ENCODE results near the gene CPNE9. TPM values are rescaled to one million over a fixed set of nuclear protein-coding genes. Genes with fewer than 3 reads are reported as not detected.

Gene CPNE9
- total RNA-seq, 2 donors from 2014 or later, result 0.32 to 0.54 TPM

DNA sequence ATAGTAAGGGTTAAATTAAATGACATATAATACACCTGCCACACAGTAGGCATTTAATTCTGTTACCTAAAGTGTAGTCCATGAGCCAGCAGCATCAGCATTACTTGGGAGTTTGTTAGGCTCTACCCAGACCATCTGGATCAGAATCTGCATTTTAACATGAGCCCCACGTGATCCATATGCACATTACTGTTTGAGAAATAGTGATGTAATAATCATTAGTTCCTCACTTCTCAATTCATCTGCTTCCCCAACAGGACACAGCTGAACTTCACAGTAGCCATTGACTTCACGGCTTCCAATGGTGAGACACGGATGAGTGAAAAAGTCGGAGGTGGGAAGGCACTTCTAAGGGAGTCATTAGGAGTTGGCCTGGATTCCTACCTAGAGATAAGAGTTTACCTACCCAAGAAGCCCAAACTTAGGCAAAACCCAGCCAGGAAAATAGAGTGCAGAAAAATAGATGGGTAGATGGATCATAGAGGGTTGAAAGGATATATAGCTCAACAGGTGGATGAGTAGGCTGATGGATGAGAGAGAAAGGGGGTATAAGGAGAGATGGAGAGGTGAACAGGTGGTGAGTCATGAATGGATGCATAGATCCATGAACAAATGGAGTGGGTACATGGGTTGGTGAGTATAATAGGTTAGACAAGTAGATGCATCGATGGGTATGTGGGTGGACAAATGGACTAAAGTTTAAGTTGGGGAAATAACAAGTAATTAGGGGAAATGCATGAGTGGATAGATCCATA lies 13.3 kb downstream of the CPNE9 start:
- Mint-ChIP-seq H3K36me3 (ENCODE audit: low read depth) (no peaks in the 10 kb centered on the region), H3K4me3 (no peak overlapping the region), H3K9me3 (no peaks in the 10 kb centered on the region), H3K27me3 (no peaks in the 10 kb centered on the region), H3K27ac (no peak overlapping the region), H3K4me1 (no peaks in the 10 kb centered on the region)
- ATAC-seq (replicated peaks), result no peak

DNA sequence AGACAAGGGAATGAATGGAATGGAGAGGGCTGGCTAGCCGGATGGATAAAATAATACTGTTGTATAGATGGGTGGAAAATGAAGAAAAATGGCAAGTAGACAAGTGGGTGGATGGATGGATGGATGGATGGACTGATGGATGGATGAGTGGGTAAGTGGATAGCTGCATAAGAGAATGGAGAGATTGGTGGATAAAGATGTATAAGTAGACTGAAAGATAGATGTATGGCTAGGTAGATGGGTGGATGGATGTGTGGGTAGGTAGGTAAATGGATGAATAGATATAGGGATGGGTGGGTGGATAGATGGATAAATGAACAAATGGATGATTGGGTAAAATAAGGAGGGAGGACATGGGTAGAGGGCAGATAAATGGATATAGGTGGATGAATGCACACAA lies 13.9 kb downstream of the CPNE9 start:
- Mint-ChIP-seq H3K27ac (no peak overlapping the region), H3K4me1 (no peaks in the 10 kb centered on the region), H3K36me3 (ENCODE audit: low read depth) (no peaks in the 10 kb centered on the region), H3K4me3 (no peak overlapping the region), H3K27me3 (no peaks in the 10 kb centered on the region), H3K9me3 (no peaks in the 10 kb centered on the region)
- ATAC-seq (replicated peaks), result no peak

DNA sequence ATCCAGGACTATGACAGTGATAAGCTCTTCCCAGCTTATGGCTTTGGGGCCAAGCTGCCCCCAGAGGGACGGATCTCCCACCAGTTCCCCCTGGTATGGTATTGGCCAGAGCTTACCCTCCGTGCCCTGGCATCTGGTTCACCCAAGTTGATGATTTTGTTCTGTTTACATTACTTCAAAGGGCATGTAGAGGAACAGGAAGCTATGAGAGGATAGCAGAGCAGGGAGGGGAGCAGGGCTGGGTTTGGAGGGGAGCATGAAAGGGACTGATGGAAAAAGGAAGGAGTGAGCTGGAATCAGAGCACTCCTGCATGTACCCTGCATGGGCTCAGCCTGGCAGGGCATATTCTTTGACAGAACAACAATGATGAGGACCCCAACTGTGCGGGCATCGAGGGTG lies 14.5 kb downstream of the CPNE9 start:
- no peaks in the 10 kb centered on the region for H3K4me1 Mint-ChIP-seq
- ATAC-seq (replicated peaks), result no peak
- H3K27me3 Mint-ChIP-seq, result no peaks in the 10 kb centered on the region
- H3K9me3 Mint-ChIP-seq, result no peaks in the 10 kb centered on the region
- no peaks in the 10 kb centered on the region for H3K36me3 Mint-ChIP-seq (ENCODE audit: low read depth)
- H3K4me3 Mint-ChIP-seq, result no peak overlapping the region
- no peak overlapping the region for H3K27ac Mint-ChIP-seq

DNA sequence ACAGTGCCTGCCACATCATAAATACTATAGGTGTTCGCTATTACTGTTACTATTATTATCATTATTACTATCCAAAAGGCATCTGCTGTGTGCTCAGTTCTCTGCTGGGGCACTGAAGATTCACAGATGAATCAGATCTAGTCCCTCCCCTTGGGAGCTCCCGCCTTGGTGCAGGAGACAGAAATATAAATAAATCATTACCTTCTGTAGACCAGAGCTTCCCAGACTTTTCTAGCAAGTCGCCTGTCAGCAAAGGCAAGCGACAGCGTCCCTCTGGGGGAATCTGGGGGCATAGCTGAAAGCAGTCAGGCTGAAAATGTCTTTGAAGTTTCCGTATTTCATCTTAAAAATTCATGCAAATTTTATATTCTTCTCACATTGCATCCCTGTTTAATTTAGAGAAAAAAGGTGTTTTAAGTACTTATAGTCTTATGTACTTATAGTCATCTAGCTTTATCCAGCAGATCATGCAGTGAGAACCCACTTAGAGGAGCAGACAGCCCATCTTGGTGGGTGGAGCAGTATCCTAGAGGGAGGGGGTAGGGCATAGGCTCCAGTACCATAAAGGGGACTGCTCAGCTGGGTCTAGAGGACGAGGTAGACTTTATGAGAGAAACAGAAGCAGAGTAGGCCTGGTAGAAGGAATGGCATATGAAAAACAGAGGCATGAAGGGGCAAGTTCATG lies 17.5 kb downstream of the CPNE9 start:
- Mint-ChIP-seq H3K9me3 (no peaks in the 10 kb centered on the region), H3K36me3 (ENCODE audit: low read depth) (no peaks in the 10 kb centered on the region), H3K4me1 (no peaks in the 10 kb centered on the region), H3K27ac (no peak overlapping the region), H3K4me3 (no peak overlapping the region), H3K27me3 (no peaks in the 10 kb centered on the region)
- no peak for ATAC-seq (replicated peaks)

DNA sequence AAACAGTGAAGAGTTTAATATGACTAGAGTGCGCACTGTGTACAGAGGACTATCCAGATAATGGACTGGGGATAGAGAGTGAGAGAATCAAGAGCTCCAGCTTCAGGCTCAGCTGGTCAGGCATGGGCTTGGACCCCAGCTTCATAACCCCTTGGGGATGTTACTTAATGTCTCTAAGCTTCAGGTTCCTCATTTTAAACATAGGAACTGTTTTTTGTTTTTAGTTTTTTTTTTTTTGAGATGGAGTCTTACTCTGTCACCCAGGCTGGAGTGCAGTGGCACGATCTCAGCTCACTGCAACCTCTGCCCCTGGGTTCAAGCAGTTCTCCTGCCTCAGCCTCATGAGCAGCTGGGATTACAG lies 18.0 kb downstream of the CPNE9 start:
- H3K9me3 Mint-ChIP-seq, result no peaks in the 10 kb centered on the region
- no peak overlapping the region for H3K4me3 Mint-ChIP-seq
- no peak for ATAC-seq (replicated peaks)
- H3K27ac Mint-ChIP-seq, result no peak overlapping the region
- no peaks in the 10 kb centered on the region for H3K36me3 Mint-ChIP-seq (ENCODE audit: low read depth)
- H3K4me1 Mint-ChIP-seq, result no peaks in the 10 kb centered on the region
- no peaks in the 10 kb centered on the region for H3K27me3 Mint-ChIP-seq

DNA sequence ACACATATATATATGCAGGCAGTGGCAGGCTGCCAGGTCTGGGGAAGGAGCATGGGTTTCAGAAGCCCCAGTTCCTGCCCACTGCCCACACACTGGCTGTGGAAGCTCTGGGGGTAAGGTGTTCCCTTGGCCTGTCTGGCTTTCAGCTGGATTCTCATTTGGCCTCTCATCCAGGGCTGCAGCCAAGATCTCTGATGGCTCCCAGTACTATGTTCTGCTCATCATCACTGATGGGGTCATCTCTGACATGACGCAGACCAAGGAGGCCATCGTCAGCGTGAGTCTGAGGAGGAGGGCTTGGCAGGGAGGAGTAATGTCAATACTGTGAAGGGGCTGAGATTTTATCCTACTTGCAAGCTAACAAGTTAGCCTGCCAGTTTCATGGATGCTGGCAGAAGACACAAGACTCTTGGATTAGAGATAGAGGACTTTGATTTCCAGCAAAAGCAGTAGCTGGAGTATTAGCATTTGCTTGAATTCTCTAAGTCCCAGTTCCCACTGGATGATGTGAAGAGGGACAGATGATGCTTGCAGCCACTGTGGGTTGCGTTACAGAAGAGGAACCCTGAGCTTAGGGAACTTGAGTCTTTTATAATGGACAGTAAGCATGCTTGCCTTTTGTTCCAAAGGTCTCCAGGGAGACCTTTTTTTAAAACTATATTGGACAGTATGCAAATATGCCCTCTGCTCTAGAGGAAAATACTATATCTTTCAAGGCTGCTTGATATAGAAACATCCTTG lies 22.3 kb downstream of the CPNE9 start:
- no peak overlapping the region for H3K4me3 Mint-ChIP-seq
- H3K27ac Mint-ChIP-seq, result no peak overlapping the region
- no peaks in the 10 kb centered on the region for H3K27me3 Mint-ChIP-seq
- H3K4me1 Mint-ChIP-seq, result peaks cover 26% of the 10 kb centered on the region
- H3K9me3 Mint-ChIP-seq, result no peaks in the 10 kb centered on the region
- no peak for ATAC-seq (replicated peaks)
- H3K36me3 Mint-ChIP-seq (ENCODE audit: low read depth), result no peaks in the 10 kb centered on the region

DNA sequence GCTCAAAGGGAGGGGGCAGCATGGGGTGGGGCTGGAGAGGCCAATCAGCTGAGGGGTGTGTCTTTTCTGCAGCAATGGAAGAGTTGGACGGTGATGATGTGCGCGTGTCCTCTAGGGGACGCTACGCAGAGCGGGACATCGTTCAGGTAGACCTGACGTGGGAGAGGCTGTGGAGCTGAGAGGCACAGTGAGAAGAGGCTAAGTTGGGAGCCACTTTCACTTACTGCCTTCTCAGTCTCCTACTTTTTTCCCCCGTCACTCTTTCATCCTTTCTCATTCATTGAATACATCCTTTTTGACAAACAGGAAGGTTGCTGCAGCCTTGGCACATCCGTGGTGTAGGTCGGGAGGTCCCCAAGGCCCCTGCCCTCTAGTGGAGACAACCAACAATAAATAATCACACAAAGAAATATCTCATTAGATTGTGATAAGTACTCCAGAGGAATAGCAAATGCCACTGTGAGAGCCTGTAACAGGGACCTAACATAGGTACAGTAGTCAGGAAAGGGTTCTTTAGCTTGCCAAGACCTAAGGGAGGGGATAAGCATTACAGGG lies 23.5 kb downstream of the CPNE9 start:
- H3K36me3 Mint-ChIP-seq (ENCODE audit: low read depth), result no peaks in the 10 kb centered on the region
- peak; percentile 11 for ATAC-seq (replicated peaks)
- H3K9me3 Mint-ChIP-seq, result no peaks in the 10 kb centered on the region

DNA sequence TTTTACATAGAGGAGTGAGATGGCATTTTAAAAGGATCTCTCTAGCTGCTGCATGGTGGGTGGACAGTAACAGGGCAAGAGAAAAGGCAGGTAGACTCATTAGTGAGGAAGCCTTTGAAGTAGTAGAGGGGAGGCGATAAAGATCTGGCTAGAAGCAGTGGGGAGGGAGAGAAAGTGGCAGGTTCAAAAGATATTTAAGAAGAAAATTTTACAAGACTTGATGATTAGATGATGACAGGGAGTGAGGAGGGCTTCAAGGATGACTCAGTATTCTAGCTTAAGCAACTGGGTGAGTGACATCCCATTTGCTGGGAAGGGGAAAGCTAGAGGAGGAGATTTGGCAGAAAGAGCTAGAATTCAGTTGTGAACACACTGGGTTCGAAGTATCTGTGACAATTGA lies 24.1 kb downstream of the CPNE9 start:
- H3K9me3 Mint-ChIP-seq, result no peaks in the 10 kb centered on the region
- peaks cover 6% of the 10 kb centered on the region for H3K36me3 Mint-ChIP-seq (ENCODE audit: low read depth)
- H3K27ac Mint-ChIP-seq, result peak overlapping the region; percentile 65
- H3K27me3 Mint-ChIP-seq, result no peaks in the 10 kb centered on the region
- ATAC-seq (replicated peaks), result no peak
- H3K4me3 Mint-ChIP-seq, result peak overlapping the region; percentile 61
- H3K4me1 Mint-ChIP-seq, result peaks cover 27% of the 10 kb centered on the region

More for the DNA sequence above, 23.5 kb downstream of the CPNE9 start:
- Mint-ChIP-seq H3K4me3 (peak overlapping the region; percentile 61), H3K27ac (peak overlapping the region; percentile 65), H3K4me1 (peaks cover 27% of the 10 kb centered on the region), H3K27me3 (no peaks in the 10 kb centered on the region)

DNA sequence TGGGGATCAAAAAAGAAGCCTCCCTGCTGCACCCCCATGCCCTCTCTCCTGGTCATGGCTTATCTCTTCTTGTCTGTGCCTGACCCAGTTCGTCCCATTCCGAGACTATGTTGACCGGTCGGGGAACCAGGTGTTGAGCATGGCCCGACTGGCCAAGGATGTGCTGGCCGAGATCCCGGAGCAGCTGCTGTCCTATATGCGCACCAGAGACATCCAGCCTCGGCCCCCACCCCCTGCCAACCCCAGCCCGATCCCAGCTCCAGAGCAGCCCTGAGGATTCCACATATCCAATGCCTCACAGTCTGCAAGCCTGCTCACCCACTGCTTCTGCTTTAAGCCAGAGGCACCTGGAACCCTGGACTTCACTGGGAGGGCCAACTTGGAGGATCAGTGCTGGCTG lies 25.8 kb downstream of the CPNE9 start:
- Mint-ChIP-seq H3K4me1 (peaks cover 39% of the 10 kb centered on the region), H3K9me3 (no peaks in the 10 kb centered on the region), H3K27me3 (no peaks in the 10 kb centered on the region), H3K4me3 (no peak overlapping the region), H3K36me3 (ENCODE audit: low read depth) (peaks cover 21% of the 10 kb centered on the region), H3K27ac (no peak overlapping the region)
- ATAC-seq (replicated peaks), result no peak

DNA sequence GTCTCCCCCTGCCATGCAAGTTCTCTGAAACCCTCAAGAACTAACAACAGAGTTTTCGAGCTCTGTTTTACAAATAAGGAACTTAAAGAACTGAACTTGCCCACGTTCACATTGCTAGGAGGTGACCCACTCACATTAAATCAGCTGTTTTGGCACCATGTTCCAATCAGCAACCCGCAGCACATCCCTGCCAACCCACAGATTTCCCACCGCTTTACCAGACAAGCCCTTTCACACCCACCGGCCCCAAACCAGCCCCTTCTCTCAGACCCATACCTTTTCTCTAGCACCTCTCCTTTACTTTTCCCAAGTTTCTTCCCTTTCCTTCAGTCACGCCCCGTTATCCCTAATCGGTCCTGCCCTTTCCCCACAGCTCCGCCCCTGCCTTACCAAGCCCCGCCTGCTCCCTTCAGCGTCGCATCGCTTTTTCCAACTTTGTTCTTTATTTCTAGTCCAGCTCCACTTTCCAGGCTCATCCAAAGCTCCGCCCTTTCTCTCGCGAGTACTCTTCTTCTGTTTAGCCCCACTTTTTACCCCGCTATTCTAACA lies 27.1 kb downstream of the CPNE9 start:
- Mint-ChIP-seq H3K9me3 (no peaks in the 10 kb centered on the region), H3K27ac (peak overlapping the region; percentile 87)
- peak; percentile 62 for ATAC-seq (replicated peaks)

DNA sequence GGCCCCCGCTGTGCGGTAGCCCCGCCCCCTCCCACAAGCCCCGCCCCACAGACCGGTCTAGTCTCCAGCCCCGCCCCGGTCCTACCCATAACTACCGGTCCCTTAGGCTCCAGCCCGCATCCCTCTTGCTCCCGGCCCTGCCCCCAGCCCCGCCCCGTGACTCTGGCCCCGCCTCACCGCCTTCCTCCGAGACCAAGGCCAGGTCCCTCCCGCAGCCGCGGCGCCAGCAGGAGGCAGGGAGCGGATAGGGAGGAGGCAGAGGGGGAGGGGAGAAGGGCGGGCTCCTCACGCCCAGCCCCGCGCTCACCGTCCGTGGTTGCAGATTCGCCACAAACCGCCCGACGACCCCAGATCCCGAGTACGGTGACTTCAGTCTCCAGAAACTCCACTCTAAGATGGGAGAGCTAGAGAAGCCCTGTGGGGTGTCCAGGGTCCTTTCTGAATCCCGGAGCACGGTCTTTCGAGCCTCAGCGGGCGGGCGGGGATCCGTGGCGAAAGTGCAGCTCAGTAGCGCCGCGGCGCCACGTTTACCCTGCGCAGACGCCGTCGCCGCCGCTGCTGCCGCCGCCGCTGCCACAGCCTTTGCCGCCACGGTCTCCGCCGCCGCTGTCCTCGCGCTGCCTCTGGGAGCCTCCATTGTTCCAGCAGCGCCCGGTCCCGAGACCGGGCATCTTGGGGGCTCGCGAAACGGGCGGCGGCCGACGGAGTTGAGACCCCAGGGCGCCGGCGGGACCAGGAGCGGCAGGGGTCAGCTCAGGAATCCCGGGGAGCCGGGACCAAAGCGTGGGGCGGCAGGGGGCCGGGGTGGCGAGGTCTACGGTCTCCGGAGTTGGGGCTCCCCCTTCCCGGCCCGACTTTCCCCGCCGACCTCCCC lies 27.8 kb downstream of the CPNE9 start, which contains the start of gene BRPF1:
BRPF1 (plus strand) TSS at position 530 of the 874 bp plus-strand sequence. CDS start 2,406 bp downstream, outside the sequence.
- Mint-ChIP-seq H3K27me3 (no peaks in the 10 kb centered on the region), H3K4me3 (peak within 1 kb of the TSS; percentile 95), H3K4me1 (peaks cover 45% of the 10 kb centered on the region), H3K27ac (peak within 1 kb of the TSS; percentile 95), H3K36me3 (ENCODE audit: low read depth) (peaks cover 42% of the 10 kb centered on the region), H3K9me3 (no peaks in the 10 kb centered on the region)
- peak; percentile 98 for ATAC-seq (replicated peaks)

More for the DNA sequence above, 27.1 kb downstream of the CPNE9 start:
- Mint-ChIP-seq H3K36me3 (ENCODE audit: low read depth) (peaks cover 35% of the 10 kb centered on the region), H3K4me3 (peak overlapping the region; percentile 95), H3K4me1 (peaks cover 42% of the 10 kb centered on the region), H3K27me3 (no peaks in the 10 kb centered on the region)

DNA sequence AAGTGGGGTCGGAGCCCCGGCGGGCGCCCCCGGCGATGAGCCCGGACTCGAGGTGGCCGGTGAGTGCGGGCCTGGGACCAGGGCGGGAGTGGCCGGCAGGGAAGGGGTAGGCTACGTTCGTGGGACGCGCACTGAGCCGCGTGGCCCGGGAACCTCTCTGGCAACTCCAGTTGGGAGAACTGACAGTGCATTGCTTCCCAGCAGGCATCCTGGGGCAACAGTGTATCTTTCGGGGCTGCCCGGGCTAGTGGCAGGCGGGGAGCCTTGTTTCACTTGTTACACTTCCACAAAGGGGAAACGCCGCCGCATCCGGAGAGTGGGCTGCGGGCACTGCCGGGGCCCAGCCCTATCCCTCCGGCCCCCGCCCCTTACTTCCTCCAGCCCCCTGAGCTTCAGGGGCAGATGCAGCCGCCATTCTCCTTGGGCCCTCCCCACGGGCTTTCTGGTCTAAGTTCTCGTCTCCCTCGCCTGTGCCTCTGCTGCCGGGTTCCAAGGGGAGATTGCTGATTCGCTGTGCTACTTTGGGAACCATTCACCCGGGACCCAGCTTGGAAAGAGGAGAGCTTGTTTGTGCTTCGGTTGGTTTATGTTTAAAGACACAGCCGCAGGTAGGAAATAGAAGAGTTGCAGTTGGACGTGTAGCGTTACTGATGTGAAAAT lies 28.6 kb downstream of the CPNE9 start:
- no peaks in the 10 kb centered on the region for H3K27me3 Mint-ChIP-seq
- H3K4me3 Mint-ChIP-seq, result peak overlapping the region; percentile 95
- peaks cover 45% of the 10 kb centered on the region for H3K4me1 Mint-ChIP-seq
- peaks cover 49% of the 10 kb centered on the region for H3K36me3 Mint-ChIP-seq (ENCODE audit: low read depth)
- ATAC-seq (replicated peaks), result no peak
- peak overlapping the region; percentile 95 for H3K27ac Mint-ChIP-seq
- H3K9me3 Mint-ChIP-seq, result no peaks in the 10 kb centered on the region

DNA sequence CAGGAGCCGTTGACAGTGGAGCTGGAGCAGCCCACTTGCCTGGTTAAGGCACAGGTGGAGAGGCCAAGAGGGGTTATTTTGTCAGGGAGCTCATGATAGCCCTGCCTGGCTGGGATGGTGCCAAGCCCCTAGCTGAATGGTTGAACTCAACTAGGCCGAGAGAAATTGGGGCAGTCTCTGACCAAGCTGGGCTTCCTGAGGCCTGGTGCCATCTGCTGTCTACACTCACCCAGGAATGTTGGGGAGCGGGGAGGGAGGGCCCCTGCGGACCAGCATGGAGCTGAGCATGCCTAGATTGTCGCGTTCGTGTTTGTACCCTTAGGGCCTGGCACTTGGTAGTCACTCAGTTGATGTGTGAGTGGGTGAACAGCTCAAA lies 29.1 kb downstream of the CPNE9 start:
- peaks cover 40% of the 10 kb centered on the region for H3K4me1 Mint-ChIP-seq
- no peaks in the 10 kb centered on the region for H3K9me3 Mint-ChIP-seq
- no peaks in the 10 kb centered on the region for H3K27me3 Mint-ChIP-seq
- peak overlapping the region; percentile 95 for H3K27ac Mint-ChIP-seq
- H3K4me3 Mint-ChIP-seq, result peak overlapping the region; percentile 95
- H3K36me3 Mint-ChIP-seq (ENCODE audit: low read depth), result peaks cover 55% of the 10 kb centered on the region
- no peak for ATAC-seq (replicated peaks)
